NB4 (cell line): Measurements from ENCODE around the gene GTF2H1.

Experiments used
- DNase-seq: peaks from one replicate; pipeline ENCODE4 v3.0.0; 2010; ENCODE audit warnings: low read depth
- H3K4me3 ChIP-seq: one replicate; pipeline ENCODE4 v1.5.1; 2011; ENCODE audit warnings: mild to moderate bottlenecking, low read depth, low read length, moderate library complexity
- CTCF ChIP-seq: IDR thresholded peaks from one replicate; pipeline ENCODE4 v1.5.1; 2012; ENCODE audit warnings: low read depth, low read length
- MAX ChIP-seq: IDR thresholded peaks from 2 replicates; pipeline ENCODE4 v1.6.1; 2011; ENCODE audit warnings: low read depth, low read length
- MYC ChIP-seq: IDR thresholded peaks from 2 replicates; pipeline ENCODE4 v1.6.1; 2011; ENCODE audit warnings: low read depth, low read length
- POLR2A ChIP-seq: IDR thresholded peaks from 2 replicates; pipeline ENCODE4 v1.6.1; 2011; ENCODE audit warnings: mild to moderate bottlenecking; ENCODE audit not compliant: insufficient read length; ENCODE audit errors: extremely low read depth

The GTF2H1 gene

GRCh38 chr11:18288911-18289310 lies 33.5 kb upstream of the GTF2H1 start:
- no peak overlapping the region for H3K4me3 ChIP-seq
- DNase-seq: no peak
- TF ChIP-seq POLR2A (no peak), MYC (no peak), MAX (no peak), CTCF (no peak)

- no peak overlapping the region for H3K4me3 ChIP-seq
- TF ChIP-seq CTCF: no peak
- TF ChIP-seq MYC: no peak
- no peak for TF ChIP-seq MAX
- TF ChIP-seq POLR2A: no peak
- no peak for DNase-seq
Observed at GRCh38 chr11:18294862-18295261, 27.5 kb upstream of the GTF2H1 start.

- no peak for TF ChIP-seq MAX
- no peak for DNase-seq
- H3K4me3 ChIP-seq: no peak overlapping the region
Observed at GRCh38 chr11:18295316-18295715, 27.1 kb upstream of the GTF2H1 start.

GRCh38 chr11:18299721-18300120 lies 22.6 kb upstream of the GTF2H1 start:
- H3K4me3 ChIP-seq: no peak overlapping the region
- no peak for TF ChIP-seq POLR2A
- TF ChIP-seq MAX: no peak
- TF ChIP-seq CTCF: no peak
- no peak for TF ChIP-seq MYC
- DNase-seq: no peak

GRCh38 chr11:18304745-18305144 lies 17.6 kb upstream of the GTF2H1 start:
- no peak for DNase-seq
- no peak for TF ChIP-seq CTCF
- no peak overlapping the region for H3K4me3 ChIP-seq

GRCh38 chr11:18307461-18308139 lies 14.8 kb upstream of the GTF2H1 start:
- no peak overlapping the region for H3K4me3 ChIP-seq
- no peak for DNase-seq
- TF ChIP-seq MAX: no peak
- TF ChIP-seq CTCF: no peak
- no peak for TF ChIP-seq POLR2A
- no peak for TF ChIP-seq MYC
